AG04450 (cell line): ENCODE results near the gene MRC1. TPM values are rescaled to one million over a fixed set of nuclear protein-coding genes. Genes with fewer than 3 reads are reported as not detected.

ENCODE experiments used
- CTCF ChIA-PET: fragments of 300-600, 350-600 bp; formaldehyde crosslinking; extraction: SDS; loops from one replicate; lab custom pipeline; 2022; ENCODE audit warnings: antibody characterized with exemption, inconsistent platforms; lab: Charles Lee
- POLR2A ChIA-PET: fragments of 350-600 bp; formaldehyde crosslinking; extraction: SDS; loops from one replicate; lab custom pipeline; 2021; ENCODE audit warnings: antibody characterized with exemption, inconsistent platforms; lab: Yijun Ruan, JAX
- DNase-seq: peaks from one replicate; pipeline ENCODE4 v3.0.0-alpha.2; 2011; ENCODE audit warnings: low read depth, low spot score
- H3K27ac ChIP-seq: one replicate; pipeline ENCODE4 v1.5.1; 2012; ENCODE audit warnings: low read depth, low read length, control low read depth
- H3K27me3 ChIP-seq: one replicate; pipeline ENCODE4 v1.6.0; 2012; ENCODE audit warnings: low read length; ENCODE audit not compliant: control insufficient read depth, insufficient read depth
- H3K4me3 ChIP-seq: 2 replicates; pipeline ENCODE4 v1.5.1; 2011; ENCODE audit warnings: mild to moderate bottlenecking, low read depth, low read length, control low read depth
- H3K9me3 ChIP-seq: 2 replicates; pipeline ENCODE4 v1.5.1; 2012; ENCODE audit warnings: low read length; ENCODE audit not compliant: control insufficient read depth, insufficient read depth
- polyA plus RNA-seq: library from polyadenylated mRNA; depleted of rRNA; stranded (reverse); fragments of >200 nt; gene quantifications from 2 replicates; pipeline ENCODE4 v1.2.3, GENCODE V29; 2011
- TF ChIP-seq, protein P1 (sequence below): IDR thresholded peaks from 2 replicates; pipeline ENCODE4 v1.5.1; 2011; ENCODE audit warnings: low read depth, low read length, control low read depth, inconsistent platforms

MRC1 gene
- polyA plus RNA-seq, 1 experiment: not detected

DNA sequence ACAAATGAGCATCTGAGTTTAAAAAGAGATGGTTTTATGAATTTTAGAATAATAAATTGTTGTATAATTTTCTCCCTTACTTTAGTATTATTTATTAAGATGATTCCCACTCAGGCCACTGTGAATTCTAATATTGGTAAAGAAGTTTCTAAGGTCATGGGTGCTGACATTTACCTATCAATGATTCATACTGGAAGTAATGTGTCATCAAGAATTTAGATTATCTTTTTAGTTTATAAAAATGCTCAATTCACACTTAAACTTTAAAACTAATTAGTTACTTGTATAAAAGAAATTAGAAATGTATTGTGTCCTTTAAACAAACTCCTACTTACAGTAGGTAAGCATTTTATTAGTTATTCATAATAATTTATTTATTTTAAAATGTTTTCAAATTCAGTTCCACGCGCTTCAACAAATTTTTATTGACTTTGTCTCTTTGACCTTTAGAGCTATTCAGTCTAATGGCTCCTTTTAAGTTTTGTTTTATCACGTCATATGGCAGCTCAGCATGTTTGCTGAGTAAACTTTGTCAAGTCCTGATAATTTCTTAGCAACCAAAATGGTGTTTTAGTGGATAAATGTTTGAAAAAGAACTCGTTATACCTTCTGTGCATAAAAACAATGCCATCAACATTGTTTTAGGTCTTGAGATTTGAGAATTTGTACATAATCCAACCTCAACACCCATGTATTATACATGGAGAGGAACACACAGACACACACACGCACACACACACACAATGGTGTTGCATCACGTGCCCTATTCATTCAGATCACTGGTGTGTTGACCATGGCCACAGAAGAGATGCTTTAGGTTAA lies 15.1 kb upstream of the MRC1 start:
- ChIA-PET CTCF (no interaction called here), POLR2A (no interaction called here)
- Histone ChIP-seq H3K27me3 (no peaks in the 10 kb centered on the region), H3K9me3 (no peaks in the 10 kb centered on the region), H3K27ac (no peak overlapping the region), H3K4me3 (no peak overlapping the region)
- no peak for DNase-seq
- TF ChIP-seq, protein P1, sequence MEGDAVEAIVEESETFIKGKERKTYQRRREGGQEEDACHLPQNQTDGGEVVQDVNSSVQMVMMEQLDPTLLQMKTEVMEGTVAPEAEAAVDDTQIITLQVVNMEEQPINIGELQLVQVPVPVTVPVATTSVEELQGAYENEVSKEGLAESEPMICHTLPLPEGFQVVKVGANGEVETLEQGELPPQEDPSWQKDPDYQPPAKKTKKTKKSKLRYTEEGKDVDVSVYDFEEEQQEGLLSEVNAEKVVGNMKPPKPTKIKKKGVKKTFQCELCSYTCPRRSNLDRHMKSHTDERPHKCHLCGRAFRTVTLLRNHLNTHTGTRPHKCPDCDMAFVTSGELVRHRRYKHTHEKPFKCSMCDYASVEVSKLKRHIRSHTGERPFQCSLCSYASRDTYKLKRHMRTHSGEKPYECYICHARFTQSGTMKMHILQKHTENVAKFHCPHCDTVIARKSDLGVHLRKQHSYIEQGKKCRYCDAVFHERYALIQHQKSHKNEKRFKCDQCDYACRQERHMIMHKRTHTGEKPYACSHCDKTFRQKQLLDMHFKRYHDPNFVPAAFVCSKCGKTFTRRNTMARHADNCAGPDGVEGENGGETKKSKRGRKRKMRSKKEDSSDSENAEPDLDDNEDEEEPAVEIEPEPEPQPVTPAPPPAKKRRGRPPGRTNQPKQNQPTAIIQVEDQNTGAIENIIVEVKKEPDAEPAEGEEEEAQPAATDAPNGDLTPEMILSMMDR: no peak

DNA sequence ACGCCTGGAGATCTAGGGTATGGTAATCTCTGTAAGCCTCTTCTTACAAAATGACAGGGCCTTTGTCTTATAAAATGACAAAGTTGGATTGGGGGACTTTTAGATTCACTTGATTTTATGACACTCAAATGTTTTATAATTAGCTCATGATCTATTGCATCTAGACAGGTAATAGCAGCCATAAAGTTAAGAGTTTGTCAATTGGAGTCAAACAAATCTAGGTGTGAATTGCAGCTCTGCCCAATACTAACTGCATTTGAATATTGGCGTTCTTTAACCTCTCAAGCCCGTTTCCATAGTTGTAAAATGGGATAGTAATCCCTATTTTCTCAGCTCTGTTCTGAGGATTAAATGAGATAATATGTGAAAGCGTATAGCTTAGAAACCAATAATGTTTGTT lies 14.1 kb upstream of the MRC1 start:
- H3K4me3 ChIP-seq: no peak overlapping the region
- CTCF ChIA-PET: no interaction called here
- POLR2A ChIA-PET: no interaction called here
- no peak for DNase-seq
- H3K27me3 ChIP-seq: no peaks in the 10 kb centered on the region
- H3K27ac ChIP-seq: no peak overlapping the region
- no peaks in the 10 kb centered on the region for H3K9me3 ChIP-seq
- TF ChIP-seq, protein P1: no peak

DNA sequence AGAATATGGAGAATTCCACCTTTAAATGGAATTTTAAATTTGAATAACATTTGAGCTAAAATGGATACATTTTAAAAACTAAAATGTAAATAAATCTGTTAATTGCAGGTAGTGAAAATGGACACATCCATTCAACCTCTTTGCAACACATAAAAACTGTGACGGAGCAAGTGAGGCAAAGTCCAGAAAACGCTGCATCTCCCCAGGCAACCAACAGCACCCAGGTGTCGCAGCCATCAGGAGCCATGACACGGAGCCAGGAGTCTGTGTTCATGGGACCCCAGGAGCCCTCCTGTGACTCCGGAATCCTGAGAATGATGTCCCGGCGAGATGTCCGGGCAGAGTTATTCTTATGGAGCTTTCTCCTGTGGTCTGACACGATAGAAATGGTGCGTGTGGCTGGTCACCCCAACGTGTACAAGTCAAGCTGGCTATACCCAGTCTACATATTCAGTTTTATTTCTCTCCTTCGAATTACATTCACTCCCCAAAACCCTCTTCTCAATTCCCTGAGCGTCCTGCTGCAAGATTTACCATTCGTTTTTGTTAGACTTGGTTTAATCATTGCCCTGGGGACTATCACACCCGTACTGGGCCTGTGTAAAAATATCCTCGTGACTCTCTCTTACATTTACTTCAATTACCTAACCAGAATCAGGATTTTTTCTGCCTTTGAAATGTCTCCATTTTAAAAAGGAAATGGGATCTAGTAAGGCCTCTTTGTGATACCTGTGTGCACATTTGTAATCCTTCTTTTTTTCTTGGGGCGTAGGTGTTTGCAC lies 13.1 kb upstream of the MRC1 start:
- CTCF ChIA-PET: no interaction called here
- Histone ChIP-seq H3K27ac (no peak overlapping the region), H3K27me3 (no peaks in the 10 kb centered on the region), H3K4me3 (no peak overlapping the region), H3K9me3 (no peaks in the 10 kb centered on the region)
- TF ChIP-seq, protein P1: no peak
- DNase-seq: no peak
- POLR2A ChIA-PET: no interaction called here

DNA sequence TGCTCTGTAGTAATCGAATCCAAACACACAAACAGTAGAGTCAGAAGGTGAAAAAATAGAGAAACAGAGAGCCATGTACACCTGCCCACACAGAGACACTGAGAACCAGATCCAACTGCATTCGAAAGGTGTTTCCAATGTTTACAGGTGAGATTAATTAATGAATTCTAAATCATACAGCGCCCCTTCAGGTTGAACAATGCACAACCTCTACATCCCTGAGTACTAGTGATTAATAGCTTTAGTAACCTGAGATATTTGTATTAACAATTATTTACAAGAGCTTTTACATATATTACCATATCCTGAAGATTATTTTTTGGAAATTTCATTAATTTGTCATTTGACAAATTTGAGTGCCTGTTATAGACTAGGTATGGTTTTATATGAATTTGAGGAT lies 7.6 kb upstream of the MRC1 start:
- no peak overlapping the region for H3K27ac ChIP-seq
- no peaks in the 10 kb centered on the region for H3K27me3 ChIP-seq
- POLR2A ChIA-PET: no interaction called here
- TF ChIP-seq, protein P1: no peak
- CTCF ChIA-PET: no interaction called here
- no peak for DNase-seq
- H3K4me3 ChIP-seq: no peak overlapping the region
- H3K9me3 ChIP-seq: no peaks in the 10 kb centered on the region

DNA sequence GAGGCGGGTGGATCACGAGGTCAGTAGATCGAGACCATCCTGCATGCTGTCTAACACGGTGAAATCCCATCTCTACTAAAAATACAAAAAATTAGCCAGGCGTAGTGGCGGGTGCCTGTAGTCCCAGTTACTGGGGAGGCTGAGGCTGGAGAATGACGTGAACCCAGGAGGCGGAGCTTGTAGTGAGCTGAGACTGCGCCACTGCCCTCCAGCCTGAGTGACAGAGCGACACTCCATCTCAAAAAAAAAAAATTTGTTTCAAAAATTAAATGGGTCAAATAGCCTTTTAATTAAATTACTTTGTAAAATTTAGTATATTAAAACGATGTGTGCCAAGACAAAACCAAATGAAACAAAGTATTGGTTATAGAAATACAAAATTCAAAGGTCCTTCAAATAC lies 6.8 kb upstream of the MRC1 start:
- ChIA-PET CTCF (no interaction called here), POLR2A (no interaction called here)
- H3K27me3 ChIP-seq: no peaks in the 10 kb centered on the region
- no peak overlapping the region for H3K4me3 ChIP-seq
- no peak for DNase-seq
- TF ChIP-seq, protein P1: no peak
- H3K9me3 ChIP-seq: no peaks in the 10 kb centered on the region
- H3K27ac ChIP-seq: no peak overlapping the region
